Spleen (tissue), 11 donors: ENCODE measurements around the gene MRPL38. TPM values are rescaled to one million over a fixed set of nuclear protein-coding genes. Genes with fewer than 3 reads are reported as not detected.

Source experiments
- DNase-seq: peaks from one replicate; pipeline ENCODE4 v3.0.0-alpha.2; 2020
- H3K27ac ChIP-seq, 8 donors: fragments of 200-600 bp; sonication (generic) in 7 of 8; 1 replicate in 4 of 8; 2 replicates in 4 of 8; pipeline versions ENCODE4 v1.5.0 to v1.8.0; 2016 to 2021; ENCODE audit warnings: inconsistent platforms in 4 of 8, mild to moderate bottlenecking in 4 of 8, moderate library complexity in 1 of 8
- H3K27me3 ChIP-seq, 7 donors: fragments of 200-600 bp; sonication (generic) in 6 of 7; replicated peaks in 1 of 7; 1 replicate in 4 of 7; 2 replicates in 3 of 7; pipeline versions ENCODE4 v1.5.0 to v1.8.0; 2016 to 2021; ENCODE audit warnings: inconsistent platforms in 3 of 7, mild to moderate bottlenecking in 1 of 7
- H3K36me3 ChIP-seq, 6 donors: fragments of 200-600 bp; sonication (generic) in 5 of 6; 1 replicate in 4 of 6; 2 replicates in 2 of 6; pipeline versions ENCODE4 v1.5.0 to v1.8.0; 2016 to 2021; ENCODE audit warnings: inconsistent platforms in 2 of 6
- H3K4me1 ChIP-seq, 6 donors: fragments of 200-600 bp; sonication (generic) in 5 of 6; 1 replicate in 3 of 6; 2 replicates in 3 of 6; pipeline versions ENCODE4 v1.5.0 to v1.8.0; 2016 to 2021; ENCODE audit warnings: inconsistent platforms in 3 of 6
- H3K4me3 ChIP-seq, 8 donors: fragments of 200-600 bp; sonication (generic) in 7 of 8; 1 replicate in 4 of 8; 2 replicates in 4 of 8; pipeline versions ENCODE4 v1.5.0 to v1.8.0; 2016 to 2021; ENCODE audit warnings: inconsistent platforms in 4 of 8, mild to moderate bottlenecking in 4 of 8, moderate library complexity in 2 of 8
- H3K9me3 ChIP-seq, 8 donors: fragments of 200-600 bp; sonication (generic) in 7 of 8; 1 replicate in 4 of 8; 2 replicates in 4 of 8; pipeline versions ENCODE4 v1.5.0 to v1.8.0; 2016 to 2021; ENCODE audit warnings: inconsistent platforms in 4 of 8
- POLR2A ChIP-seq, 3 donors: fragments of 450-650 bp; IDR thresholded peaks; one replicate each; pipeline ENCODE4 v1.5.1; 2017; ENCODE audit warnings: antibody characterized with exemption in 3 of 3, mild to moderate bottlenecking in 1 of 3
- POLR2AphosphoS5 ChIP-seq, 3 donors: sonication (generic); formaldehyde crosslinking; IDR thresholded peaks; one replicate each; pipeline ENCODE4 v1.5.1; 2017; ENCODE audit warnings: antibody characterized with exemption in 3 of 3
- WGBS, 5 donors: extraction: QIAGEN DNeasy Blood & Tissue Kit in 3 of 5; methylation state at CpG; one replicate each; pipeline versions ENCODE4 v1.1.5 to v1.1.7; 2013 to 2018; 5-methylcytosine and 5-hydroxymethylcytosine counted together
- intact Hi-C: fragments of 100-400 bp; cut with DNase I; formaldehyde crosslinking; loops from one replicate; pipeline ENCODE4 v1.15.0; 2023; ENCODE audit warnings: low total_unique reads
- polyA plus RNA-seq, 3 donors: library from polyadenylated mRNA; stranded (reverse); fragments of 200-250 nt; gene quantifications; one replicate each; pipeline ENCODE4 v1.2.1, GENCODE V29; 2013
- total RNA-seq, 7 donors: library from RNA; depleted of rRNA in 3 of 7; stranded (reverse); fragments of >200 nt in 3 of 7; fragmentation: NEBNext Ultra II Directional in 4 of 7; extraction: Animal tissue kit (Norgen Biotek cat#: 25700) in 4 of 7; gene quantifications; one replicate each; pipeline versions ENCODE4 v1.1.0 to v1.2.1, GENCODE V29; 2016 to 2021
- TF ChIP-seq, protein P1 (sequence below), 11 experiments: fragments of 200-600 bp in 7 of 11; fragments of 450-650 bp in 4 of 11; sonication (generic) in 4 of 11; IDR thresholded peaks in 8 of 11; conservative IDR thresholded peaks in 3 of 11; 1 replicate in 7 of 11; 2 replicates in 4 of 11; pipeline versions ENCODE4 v1.4.0 to v1.8.0; 2016 to 2021; ENCODE audit warnings: antibody characterized with exemption in 11 of 11, inconsistent platforms in 4 of 11, mild to moderate bottlenecking in 1 of 11
- donor health status: healthy with polysubstance abuse.
- donor health status: DM: no; HTN: no; CAD: no; lungs with moderate emphysema.
- donor health status: DM: no; HTN: no; CAD: no.
- donor health status: Bipolar disorder and iron deficiency.
- donor health status: healthy.
- donor health status: DM: no; HTN: no; CAD: no.
- donor health status: DM: yes; HTN: yes; CAD: no.

Gene MRPL38
- total and polyA plus RNA-seq, 10 donors, result 40.1 to 90.6 (median 76.6) TPM

DNA sequence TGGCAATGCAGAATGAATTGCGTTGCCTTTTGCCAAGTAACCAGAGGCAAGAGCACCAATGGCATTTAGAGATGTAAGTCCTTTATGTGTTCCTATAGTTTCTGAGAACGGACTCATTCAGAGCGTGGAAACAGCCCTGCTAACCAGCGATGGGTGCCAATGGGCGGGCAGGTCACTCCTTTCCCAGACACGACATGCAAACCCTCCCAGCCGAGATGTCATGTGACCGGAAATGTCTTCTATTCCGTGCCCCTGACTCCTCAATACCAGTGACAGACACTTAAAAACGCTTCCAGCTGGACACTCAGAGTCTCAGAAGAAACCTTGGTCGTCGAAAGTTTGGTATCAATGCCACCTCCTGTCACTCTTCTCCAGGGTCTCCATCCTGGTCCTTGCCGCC is 33.0 kb upstream of the MRPL38 start:
- peaks cover 0 to 22% (median 16%) of the 10 kb centered on the region in 6 donors for H3K4me1 ChIP-seq
- TF ChIP-seq POLR2A (IDR thresholded peaks at IDR 0.05) (no peak), POLR2AphosphoS5 (IDR thresholded peaks at IDR 0.05) (peak in 1 of 3 donors; percentile 25)
- no peak overlapping the region for H3K27ac ChIP-seq
- H3K4me3 ChIP-seq, result no peak overlapping the region
- peaks cover 0 to 3% (median 0%) of the 10 kb centered on the region in 6 donors for H3K36me3 ChIP-seq
- H3K27me3 ChIP-seq, result no peaks in the 10 kb centered on the region
- no peaks in the 10 kb centered on the region for H3K9me3 ChIP-seq
- WGBS, 5 donors, result 73 to 82% (median 77%) methylated on average over 13 of the region's 13 CpGs
- no peak for DNase-seq
- intact Hi-C loops, result no loop called here

DNA sequence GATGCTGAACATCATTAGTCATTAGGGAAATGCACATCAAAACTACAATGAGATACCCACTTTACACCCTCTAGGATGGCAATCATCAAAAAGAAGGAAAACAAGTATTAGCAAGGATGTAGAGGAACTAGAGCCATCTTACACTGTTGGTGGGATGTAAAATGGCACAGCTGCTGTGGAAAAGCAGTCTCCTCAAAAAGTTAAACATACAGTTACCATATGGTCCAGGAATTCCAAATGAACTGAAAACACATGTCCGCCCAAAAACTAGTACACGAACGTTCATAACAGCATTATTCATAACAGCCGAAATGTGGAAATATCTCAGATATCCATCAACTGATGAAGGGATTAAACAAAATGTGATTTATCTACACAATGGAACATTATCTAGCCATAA is 29.1 kb upstream of the MRPL38 start:
- H3K27me3 ChIP-seq, result no peaks in the 10 kb centered on the region
- H3K9me3 ChIP-seq, result no peaks in the 10 kb centered on the region
- TF ChIP-seq, protein P1, sequence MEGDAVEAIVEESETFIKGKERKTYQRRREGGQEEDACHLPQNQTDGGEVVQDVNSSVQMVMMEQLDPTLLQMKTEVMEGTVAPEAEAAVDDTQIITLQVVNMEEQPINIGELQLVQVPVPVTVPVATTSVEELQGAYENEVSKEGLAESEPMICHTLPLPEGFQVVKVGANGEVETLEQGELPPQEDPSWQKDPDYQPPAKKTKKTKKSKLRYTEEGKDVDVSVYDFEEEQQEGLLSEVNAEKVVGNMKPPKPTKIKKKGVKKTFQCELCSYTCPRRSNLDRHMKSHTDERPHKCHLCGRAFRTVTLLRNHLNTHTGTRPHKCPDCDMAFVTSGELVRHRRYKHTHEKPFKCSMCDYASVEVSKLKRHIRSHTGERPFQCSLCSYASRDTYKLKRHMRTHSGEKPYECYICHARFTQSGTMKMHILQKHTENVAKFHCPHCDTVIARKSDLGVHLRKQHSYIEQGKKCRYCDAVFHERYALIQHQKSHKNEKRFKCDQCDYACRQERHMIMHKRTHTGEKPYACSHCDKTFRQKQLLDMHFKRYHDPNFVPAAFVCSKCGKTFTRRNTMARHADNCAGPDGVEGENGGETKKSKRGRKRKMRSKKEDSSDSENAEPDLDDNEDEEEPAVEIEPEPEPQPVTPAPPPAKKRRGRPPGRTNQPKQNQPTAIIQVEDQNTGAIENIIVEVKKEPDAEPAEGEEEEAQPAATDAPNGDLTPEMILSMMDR (IDR thresholded peaks at IDR 0.05 in 8 of 11, conservative IDR thresholded peaks at IDR 0.05 in 3 of 11), result no peak
- 86 to 93% (median 93%) methylated on average over 4 of the region's 4 CpGs for WGBS, 5 donors
- no peak for DNase-seq
- intact Hi-C loops, result no loop called here
- no peak overlapping the region for H3K27ac ChIP-seq
- no peaks in the 10 kb centered on the region for H3K36me3 ChIP-seq
- H3K4me3 ChIP-seq, result no peak overlapping the region
- H3K4me1 ChIP-seq, result no peaks in the 10 kb centered on the region

DNA sequence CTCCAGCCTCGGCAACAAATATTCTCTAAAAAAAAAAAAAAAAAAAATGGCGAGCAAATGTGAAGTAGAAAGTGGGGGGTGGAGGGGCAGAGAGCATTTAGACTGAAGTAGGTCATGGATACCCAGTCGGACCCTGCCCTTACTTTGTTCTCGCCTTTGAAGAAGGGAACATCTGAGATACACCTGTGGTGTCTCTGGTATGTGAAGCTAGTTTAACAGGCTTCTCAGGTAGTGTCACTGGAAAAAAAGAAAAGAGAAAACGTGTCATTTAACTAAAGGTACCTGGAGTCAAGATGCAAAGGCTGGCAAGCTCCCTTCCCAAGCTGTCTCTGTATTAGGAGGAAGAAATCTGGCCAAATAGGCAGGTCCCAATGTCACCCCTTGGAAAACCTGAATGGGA is 28.2 kb upstream of the MRPL38 start:
- intact Hi-C loops, result no loop called here
- no peak for DNase-seq
- TF ChIP-seq POLR2A (IDR thresholded peaks at IDR 0.05), result no peak
- TF ChIP-seq, protein P1 (IDR thresholded peaks at IDR 0.05 in 8 of 11, conservative IDR thresholded peaks at IDR 0.05 in 3 of 11), result no peak
- no peak for TF ChIP-seq POLR2AphosphoS5 (IDR thresholded peaks at IDR 0.05)

DNA sequence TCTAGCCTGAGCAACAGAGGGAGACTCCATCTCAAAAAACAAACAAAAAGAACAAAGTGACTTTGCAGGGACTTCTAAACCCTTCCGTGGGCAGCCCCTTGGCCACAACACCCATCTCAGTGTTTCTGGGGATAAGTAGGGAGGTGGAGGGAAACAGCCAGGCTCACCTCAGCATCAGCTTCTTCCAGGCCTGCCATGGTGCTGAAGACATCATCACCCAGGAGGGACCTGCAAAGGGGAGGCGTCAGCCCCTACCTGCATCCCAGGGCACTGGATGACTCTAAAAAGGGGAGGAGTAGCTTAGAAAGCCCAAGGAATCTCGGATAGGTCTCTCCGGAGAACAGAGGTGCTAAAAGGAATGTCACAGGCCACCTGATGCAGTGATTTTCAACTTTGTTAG is 26.4 kb upstream of the MRPL38 start:
- Histone ChIP-seq H3K4me3 (no peak overlapping the region), H3K27ac (no peak overlapping the region), H3K27me3 (no peaks in the 10 kb centered on the region), H3K36me3 (peaks cover 0 to 9% (median 0%) of the 10 kb centered on the region in 6 donors), H3K9me3 (no peaks in the 10 kb centered on the region), H3K4me1 (no peaks in the 10 kb centered on the region)
- no peak for DNase-seq
- TF ChIP-seq, protein P1 (IDR thresholded peaks at IDR 0.05 in 8 of 11, conservative IDR thresholded peaks at IDR 0.05 in 3 of 11), result no peak
- TF ChIP-seq POLR2AphosphoS5 (IDR thresholded peaks at IDR 0.05) (no peak), POLR2A (IDR thresholded peaks at IDR 0.05) (no peak)
- WGBS, 5 donors, result 94 to 97% (median 96%) methylated on average over 4 of the region's 4 CpGs
- intact Hi-C loops, result no loop called here

More for the DNA sequence above, 28.2 kb upstream of the MRPL38 start:
- WGBS, 5 donors, result 83 to 96% (median 94%) methylated on average over 5 of the region's 5 CpGs
- Histone ChIP-seq H3K9me3 (no peaks in the 10 kb centered on the region), H3K4me3 (no peak overlapping the region), H3K27ac (no peak overlapping the region), H3K4me1 (no peaks in the 10 kb centered on the region), H3K27me3 (no peaks in the 10 kb centered on the region), H3K36me3 (no peaks in the 10 kb centered on the region)
